A549 (cell line): ENCODE results near the gene AFG1L.

Experiments used
- CHD2 ChIP-seq: fragments of 150-350 bp; IDR thresholded peaks from 2 replicates; pipeline ENCODE4 v1.6.1; 2014; ENCODE audit warnings: low read length; ENCODE audit not compliant: partially characterized antibody
- CTCF ChIP-seq: fragments of >200 bp; sonication (Bioruptor Twin); formaldehyde crosslinking; IDR thresholded peaks from 3 replicates; pipeline ENCODE4 v1.5.1; 2016
- POLR2A ChIP-seq: IDR thresholded peaks from 2 replicates; pipeline ENCODE4 v1.6.1; 2012; ENCODE audit warnings: mild to moderate bottlenecking, low read length

GRCh38 chr6:108419934-108420609 is 125.2 kb downstream of the AFG1L start:
- no peak for TF ChIP-seq CTCF
- TF ChIP-seq POLR2A = no peak
- TF ChIP-seq CHD2 = no peak
